ENCODE measurements around the gene C10orf105.

Gene C10orf105

DNA sequence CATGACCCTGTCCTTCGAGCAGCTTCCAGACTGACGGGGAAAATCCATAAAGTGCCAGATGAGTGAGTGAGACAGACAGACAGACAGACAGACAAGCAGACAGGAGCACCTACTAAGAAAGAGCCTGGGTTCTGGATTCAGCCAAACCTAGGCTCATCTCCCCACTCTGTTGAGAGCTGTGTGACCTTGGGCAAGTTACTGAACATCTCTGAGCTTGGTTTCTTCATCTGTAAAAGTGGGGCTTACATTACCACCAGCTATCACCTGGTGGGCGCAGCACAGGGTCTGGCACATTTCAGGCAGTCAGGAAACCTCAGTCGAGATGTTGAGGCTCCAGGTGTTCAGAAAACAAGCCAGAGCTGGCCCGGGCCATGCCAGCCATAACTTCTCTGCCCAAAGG, 37.6 kb downstream of the C10orf105 start:
- in situ Hi-C loops (cut with MboI; ENCODE audit: low sequenced_read_pairs), result no loop called here

DNA sequence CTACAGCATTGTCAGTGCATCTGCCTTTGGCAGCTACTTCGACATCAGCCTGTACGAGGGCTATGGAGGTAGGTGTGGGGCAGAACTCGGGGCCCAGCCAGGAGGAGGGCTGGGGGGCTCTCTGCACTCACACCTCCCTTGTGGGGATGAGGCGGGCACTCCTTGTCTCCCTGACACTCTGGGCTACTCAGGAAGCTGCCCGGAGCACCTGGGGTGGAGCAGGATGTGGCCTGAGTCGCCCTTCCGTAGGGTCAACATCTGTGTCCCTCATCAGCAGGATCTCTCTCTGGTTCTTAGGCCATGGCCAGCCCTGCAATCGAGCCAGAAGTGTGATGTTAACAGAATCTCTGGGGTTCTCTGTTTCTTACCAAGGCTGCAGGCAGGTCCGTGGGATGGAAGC, 40.2 kb downstream of the C10orf105 start:
- in situ Hi-C loops (cut with MboI; ENCODE audit: low sequenced_read_pairs), result no loop called here

DNA sequence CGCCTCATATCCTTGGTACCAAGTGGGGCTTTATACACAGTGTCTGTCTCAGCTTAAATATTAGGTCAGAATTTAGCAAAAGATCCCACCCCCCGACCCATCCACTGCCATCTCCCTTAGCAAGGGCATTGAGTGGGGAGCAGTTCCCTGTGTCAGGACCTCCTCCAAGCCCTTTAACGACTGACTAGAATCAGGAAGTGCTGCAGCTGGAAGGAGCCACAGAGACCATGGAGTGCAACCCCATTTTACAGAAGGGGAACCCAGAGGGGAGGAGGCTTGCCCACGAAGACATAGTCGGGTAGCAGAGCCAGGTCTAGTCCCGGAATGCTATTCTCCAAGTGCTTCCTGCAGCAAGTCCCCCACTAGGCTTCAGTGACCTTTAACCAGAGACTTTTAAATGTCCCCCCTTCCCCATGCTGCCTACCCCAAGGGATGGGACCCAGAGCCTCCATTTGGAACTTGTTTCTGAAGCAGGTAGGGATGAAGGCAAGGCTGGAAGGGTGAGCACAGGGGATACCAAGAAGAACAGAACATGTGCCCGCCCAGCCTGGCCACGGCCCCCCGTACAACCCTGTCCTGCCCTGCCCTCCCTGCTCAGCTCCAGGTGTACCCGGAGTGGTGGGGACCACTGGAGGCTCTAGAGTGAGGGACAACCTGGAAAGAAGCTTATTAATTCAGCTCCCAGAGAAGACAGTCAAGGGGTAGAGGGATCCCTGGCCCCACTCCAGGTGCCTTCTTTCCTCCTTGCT, 41.3 kb downstream of the C10orf105 start:
- in situ Hi-C loops (cut with MboI; ENCODE audit: low sequenced_read_pairs), result no loop called here

DNA sequence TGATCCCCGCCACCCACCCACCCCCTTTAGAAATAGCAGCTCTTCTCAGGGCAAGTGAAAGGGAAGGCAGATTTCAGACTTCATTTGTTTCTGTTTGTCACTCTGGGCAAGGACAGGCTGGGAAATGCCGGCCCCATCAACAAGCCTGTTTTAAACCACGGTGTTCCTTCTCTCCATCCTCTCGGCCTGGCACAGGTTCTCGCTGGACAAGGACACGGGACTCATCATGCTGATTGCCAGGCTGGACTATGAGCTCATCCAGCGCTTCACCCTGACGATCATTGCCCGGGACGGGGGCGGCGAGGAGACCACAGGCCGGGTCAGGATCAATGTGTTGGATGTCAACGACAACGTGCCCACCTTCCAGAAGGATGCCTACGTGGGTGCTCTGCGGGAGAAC, 42.3 kb downstream of the C10orf105 start:
- in situ Hi-C loops (cut with MboI; ENCODE audit: low sequenced_read_pairs), result no loop called here

DNA sequence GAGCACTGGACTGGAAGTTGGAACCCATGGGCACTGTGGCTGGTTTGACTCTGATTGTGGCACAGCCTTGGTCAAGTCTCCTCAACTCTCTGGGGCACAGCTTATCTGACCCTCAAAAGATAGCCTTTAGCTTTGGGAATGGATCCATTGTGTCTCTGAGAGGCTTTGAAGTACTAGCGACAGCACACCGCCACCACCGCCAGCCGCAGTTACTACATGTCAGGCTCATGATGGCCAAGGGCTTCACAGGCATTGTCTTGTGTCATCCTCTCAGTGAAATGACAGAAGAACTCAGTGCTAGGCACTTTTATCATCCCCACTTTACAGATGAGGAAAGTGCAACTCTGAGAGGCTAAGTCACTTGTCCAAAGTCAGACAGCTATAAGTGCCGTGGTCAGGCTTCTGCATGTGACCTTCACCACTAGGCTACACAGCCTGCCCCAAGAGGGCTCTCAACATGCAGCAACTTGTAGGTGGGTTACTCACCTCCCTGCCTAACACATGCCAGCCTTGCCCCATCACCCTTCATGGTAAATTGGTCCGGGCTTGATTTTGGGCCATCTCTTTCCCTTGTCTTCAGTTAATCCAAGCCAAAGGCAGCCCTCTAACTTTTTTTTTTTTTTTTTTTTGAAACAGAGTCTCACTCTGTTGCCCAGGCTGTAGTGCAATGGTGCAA, 44.1 kb downstream of the C10orf105 start:
- in situ Hi-C loops (cut with MboI; ENCODE audit: low sequenced_read_pairs), result no loop called here

DNA sequence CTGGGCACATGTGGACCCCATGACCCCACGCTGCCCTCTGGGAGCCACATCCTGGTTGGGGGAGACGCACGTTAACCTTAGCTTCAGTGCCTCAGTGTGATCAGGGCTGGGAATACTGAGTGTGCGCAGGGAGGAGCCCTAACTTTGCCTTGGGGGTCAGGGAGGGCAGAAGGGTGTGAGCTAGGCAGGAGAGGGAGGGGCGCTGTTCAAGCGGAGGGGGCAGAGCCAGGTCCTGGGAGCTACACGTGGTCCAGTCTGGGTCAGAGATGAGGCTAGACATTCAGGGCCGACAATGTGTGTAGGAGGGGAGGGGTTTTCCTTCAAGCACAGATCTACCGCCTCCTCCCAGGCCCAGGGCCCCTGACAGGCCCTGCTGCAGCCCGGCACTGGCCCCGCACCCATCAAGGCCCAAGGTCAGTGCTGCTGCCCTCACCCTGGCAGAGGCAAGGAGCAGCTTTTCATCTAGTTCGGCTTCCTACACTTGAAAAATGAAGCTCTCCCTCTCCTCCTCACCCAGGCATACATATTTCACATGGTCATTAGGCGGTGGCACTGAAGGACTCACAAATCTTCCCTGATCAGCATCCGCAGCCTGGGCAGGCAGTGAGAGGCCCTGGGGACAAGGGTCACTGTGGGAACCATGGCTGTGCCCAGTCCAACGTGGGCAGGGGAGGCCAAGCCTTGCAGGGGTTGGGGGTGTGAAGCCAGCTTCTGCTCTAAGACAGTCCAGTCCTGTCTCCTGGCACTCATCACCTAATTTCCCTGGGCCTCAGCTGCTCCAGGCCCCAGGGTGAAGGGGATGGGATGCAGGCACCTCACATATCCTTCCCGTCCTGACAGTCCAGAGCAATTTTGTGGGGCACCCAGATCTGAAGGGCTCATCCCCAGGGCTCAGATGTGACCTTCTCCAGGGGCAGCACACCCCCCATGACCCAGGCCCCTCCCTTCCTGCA, 47.3 kb downstream of the C10orf105 start:
- in situ Hi-C loops (cut with MboI; ENCODE audit: low sequenced_read_pairs), result no loop called here

DNA sequence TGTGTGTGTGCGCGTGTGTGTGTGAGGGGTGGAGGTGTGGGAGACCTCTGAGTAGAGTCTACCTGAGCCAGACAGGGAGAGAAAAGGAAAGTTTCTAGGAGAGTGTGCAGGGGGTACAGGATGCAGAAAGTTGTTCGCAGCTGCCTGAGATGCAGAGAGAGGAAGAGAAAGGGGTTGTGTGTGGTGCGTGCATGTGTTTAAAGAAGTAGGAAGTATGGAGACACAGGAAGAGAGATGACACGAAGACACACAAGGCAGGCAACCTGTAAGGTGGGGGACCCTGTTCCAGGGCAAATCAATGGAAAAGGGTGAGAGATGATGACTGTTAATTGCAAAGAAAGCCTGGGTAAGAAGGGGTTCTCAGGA, 52.2 kb downstream of the C10orf105 start:
- in situ Hi-C loops (cut with MboI; ENCODE audit: low sequenced_read_pairs), result no loop called here

DNA sequence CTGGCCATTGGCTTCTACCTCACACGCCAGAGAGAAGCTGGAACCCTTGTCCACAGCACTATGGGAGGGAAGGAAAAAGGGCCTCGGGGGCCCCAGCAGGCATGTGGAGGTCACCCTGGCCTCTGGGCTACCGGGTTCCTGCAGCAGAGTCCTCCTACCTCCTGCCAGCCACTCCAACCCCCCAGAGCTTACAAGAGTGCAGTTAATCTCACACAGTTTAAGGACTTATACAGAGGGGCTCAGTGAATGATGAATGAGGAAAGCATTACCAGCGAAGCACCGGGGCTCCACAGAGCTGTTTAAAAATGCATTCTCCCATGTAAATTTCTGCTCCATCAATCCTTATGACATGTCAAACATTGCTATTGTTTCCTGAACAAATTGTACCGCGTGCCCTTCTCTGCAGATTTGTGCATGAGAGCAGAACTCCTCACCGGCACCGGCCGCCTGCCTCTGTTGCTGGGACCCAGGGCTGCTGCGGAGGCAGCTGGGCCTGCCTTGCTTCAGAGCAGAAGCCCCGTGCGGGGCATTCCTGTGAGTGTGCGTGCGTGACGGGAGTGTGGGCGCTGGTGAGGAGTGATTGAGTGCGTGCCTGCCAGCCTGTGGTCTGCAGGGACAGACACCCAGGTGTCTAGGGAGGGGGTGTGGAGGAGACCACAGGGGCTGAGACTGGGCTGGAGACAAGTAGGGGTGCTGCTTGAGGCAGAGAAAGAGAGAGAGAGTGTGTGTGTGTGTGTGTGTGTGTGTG, 52.8 kb downstream of the C10orf105 start:
- in situ Hi-C loops (cut with MboI; ENCODE audit: low sequenced_read_pairs), result no loop called here

DNA sequence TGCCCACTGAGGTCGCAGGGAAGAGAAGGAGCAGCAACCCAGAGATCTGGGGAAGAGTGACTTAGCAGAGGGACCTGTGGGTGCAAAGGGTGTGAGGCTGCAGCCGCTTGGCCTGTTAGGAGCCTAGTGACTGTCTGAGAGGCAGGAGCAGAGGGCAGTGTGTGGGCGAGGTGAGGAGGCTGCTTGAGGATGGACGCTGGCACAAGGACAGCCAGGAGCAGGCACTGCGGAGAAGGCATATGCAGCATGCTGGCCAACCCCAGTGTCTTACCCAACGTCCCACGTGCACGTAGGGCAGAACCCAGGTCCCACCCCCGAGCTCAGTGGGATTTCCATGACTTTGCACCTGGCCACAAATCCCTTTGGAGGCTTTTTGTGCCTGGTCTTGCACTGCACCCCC, 54.1 kb downstream of the C10orf105 start:
- in situ Hi-C loops (cut with MboI; ENCODE audit: low sequenced_read_pairs), result no loop called here

DNA sequence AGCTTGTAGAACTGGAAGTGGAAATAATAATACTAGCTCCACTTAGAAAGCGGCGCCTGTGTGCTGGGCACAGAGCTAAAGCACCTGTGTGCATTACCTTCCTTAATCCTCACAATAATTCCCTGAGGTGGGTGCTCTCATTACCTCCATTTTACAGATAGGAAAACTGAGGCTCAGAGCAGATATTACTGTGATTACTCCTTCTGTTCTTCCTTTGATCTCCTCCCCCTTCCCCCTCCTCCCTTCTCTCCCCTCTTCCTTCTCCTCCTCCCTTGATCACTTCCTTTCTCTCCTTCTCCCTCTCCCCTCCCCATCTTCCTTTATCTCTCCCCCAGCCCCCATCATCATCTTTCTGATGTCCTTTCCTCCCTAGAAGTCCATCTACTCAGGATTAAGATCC, 55.0 kb downstream of the C10orf105 start:
- in situ Hi-C loops (cut with MboI; ENCODE audit: low sequenced_read_pairs), result no loop called here

DNA sequence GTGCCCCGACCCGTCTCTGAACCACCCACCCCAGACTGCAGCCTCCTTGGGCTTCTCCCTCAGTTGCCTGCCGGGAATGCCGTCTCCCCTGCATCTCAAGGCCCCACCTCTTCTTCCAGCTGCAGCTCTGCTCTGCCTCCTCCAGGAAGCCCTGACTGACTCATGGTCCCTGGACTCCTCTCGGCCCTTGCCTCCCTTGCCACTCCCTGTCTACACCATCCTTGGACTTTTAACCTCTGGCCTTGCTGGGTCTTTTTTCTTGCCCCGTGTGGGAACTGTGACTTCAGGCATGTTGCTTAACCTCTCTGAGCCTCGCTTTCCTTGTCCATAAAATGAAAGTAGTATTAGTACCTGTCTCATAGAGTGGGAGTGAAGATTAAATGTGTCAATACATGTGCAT, 56.3 kb downstream of the C10orf105 start:
- in situ Hi-C loops (cut with MboI; ENCODE audit: low sequenced_read_pairs), result no loop called here

DNA sequence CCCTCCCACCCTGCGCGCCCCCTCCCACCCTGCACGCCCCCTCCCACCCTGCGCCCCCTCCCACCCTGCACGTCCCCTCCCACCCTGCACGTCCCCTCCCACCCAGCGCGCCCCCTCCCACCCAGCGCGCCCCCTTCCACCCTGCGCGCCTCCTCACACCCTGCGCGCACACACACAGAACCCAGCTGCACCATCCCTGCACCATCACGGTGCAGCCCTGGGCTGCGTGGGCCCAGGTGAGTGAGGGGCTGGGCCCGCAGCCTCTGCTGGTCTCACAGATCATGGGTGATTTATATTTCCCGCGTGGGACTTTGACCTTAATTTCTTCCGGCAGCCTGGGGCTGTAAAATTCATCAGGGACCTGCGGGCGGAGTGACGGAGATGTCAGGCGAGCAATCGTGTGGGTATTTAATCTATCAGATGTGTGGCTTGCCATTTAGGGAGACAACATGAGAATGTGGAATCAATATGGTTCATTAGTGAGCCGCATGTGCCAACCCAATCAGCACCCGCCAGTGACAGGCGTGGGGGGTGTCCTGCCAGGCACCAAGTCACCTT, 57.7 kb downstream of the C10orf105 start:
- in situ Hi-C loops (cut with MboI; ENCODE audit: low sequenced_read_pairs), result no loop called here

All from hTERT RPE-1 (cell line).